CD4-positive, alpha-beta T cell treated with Interleukin-6 at 100 ng/mL for 8 hours (primary cell): ENCODE data around the gene MYH8.

ENCODE experiments used
- DNase-seq: peaks from one replicate; pipeline ENCODE4 v3.0.0-alpha.2; 2020; ENCODE audit warnings: mixed read lengths, low spot score

Gene MYH8

GRCh38 chr17:10380631-10381408, 40.9 kb downstream of the MYH8 start:
- no peak for DNase-seq

GRCh38 chr17:10372906-10373305, 48.8 kb downstream of the MYH8 start, which contains the start of gene MYH13:
TSS of gene MYH13 (minus strand) at chr17:10373006. CDS start at chr17:10364530, 8,476 bp downstream.
- no peak for DNase-seq

GRCh38 chr17:10370016-10370608, 51.6 kb downstream of the MYH8 start:
- DNase-seq: no peak

- DNase-seq: no peak
Observed at GRCh38 chr17:10369239-10369638, 52.5 kb downstream of the MYH8 start.

GRCh38 chr17:10368561-10368960, 53.2 kb downstream of the MYH8 start:
- no peak for DNase-seq

- no peak for DNase-seq
Observed at GRCh38 chr17:10360578-10360977, 61.2 kb downstream of the MYH8 start.

- DNase-seq: no peak
Observed at GRCh38 chr17:10357768-10358167, 64.0 kb downstream of the MYH8 start.

GRCh38 chr17:10354651-10355050, 67.1 kb downstream of the MYH8 start:
- no peak for DNase-seq

- DNase-seq: no peak
Observed at GRCh38 chr17:10352893-10353292, 68.9 kb downstream of the MYH8 start.

GRCh38 chr17:10349403-10349802, 72.3 kb downstream of the MYH8 start:
- no peak for DNase-seq

- no peak for DNase-seq
Observed at GRCh38 chr17:10344816-10345215, 76.9 kb downstream of the MYH8 start.
